ENCODE results near the gene RXFP1.

DNA sequence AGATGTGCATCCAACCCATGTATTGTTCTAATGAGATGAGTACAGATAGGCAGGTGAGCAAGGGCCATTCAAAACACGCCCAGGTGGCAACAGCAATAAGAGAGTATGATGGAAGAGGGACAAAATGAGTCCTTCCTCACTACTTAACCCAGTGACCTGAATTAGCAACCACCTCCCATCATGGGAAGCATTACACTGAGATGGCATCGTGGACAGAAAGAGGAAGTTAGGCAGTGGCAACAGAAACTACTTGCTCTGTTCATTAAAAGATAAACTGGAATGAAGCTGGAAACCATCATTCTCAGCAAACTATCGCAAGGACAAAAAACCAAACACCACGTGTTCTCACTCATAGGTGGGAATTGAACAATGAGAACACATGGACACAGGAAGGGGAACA lies 17.2 kb downstream of the RXFP1 start:
- no peak for TF ChIP-seq ZNF263 (CRISPR knock-in tag; IDR thresholded peaks at IDR 0.05; ENCODE audit: low read depth)
- TF ChIP-seq, protein P1, sequence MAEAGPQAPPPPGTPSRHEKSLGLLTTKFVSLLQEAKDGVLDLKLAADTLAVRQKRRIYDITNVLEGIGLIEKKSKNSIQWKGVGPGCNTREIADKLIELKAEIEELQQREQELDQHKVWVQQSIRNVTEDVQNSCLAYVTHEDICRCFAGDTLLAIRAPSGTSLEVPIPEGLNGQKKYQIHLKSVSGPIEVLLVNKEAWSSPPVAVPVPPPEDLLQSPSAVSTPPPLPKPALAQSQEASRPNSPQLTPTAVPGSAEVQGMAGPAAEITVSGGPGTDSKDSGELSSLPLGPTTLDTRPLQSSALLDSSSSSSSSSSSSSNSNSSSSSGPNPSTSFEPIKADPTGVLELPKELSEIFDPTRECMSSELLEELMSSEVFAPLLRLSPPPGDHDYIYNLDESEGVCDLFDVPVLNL (CRISPR knock-in tag; IDR thresholded peaks at IDR 0.05; ENCODE audit: borderline replicate concordance, low read depth) = no peak
- TF ChIP-seq, protein P2, sequence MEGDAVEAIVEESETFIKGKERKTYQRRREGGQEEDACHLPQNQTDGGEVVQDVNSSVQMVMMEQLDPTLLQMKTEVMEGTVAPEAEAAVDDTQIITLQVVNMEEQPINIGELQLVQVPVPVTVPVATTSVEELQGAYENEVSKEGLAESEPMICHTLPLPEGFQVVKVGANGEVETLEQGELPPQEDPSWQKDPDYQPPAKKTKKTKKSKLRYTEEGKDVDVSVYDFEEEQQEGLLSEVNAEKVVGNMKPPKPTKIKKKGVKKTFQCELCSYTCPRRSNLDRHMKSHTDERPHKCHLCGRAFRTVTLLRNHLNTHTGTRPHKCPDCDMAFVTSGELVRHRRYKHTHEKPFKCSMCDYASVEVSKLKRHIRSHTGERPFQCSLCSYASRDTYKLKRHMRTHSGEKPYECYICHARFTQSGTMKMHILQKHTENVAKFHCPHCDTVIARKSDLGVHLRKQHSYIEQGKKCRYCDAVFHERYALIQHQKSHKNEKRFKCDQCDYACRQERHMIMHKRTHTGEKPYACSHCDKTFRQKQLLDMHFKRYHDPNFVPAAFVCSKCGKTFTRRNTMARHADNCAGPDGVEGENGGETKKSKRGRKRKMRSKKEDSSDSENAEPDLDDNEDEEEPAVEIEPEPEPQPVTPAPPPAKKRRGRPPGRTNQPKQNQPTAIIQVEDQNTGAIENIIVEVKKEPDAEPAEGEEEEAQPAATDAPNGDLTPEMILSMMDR (IDR thresholded peaks at IDR 0.05) = no peak
- no peak for TF ChIP-seq SP1 (CRISPR knock-in tag; conservative IDR thresholded peaks at IDR 0.05)
- no peak for TF ChIP-seq ELF4 (CRISPR knock-in tag; IDR thresholded peaks at IDR 0.05; ENCODE audit: low read depth)
- no peak for TF ChIP-seq FOXJ3 (CRISPR knock-in tag; IDR thresholded peaks at IDR 0.05; ENCODE audit: borderline replicate concordance)
- TF ChIP-seq, protein P3, sequence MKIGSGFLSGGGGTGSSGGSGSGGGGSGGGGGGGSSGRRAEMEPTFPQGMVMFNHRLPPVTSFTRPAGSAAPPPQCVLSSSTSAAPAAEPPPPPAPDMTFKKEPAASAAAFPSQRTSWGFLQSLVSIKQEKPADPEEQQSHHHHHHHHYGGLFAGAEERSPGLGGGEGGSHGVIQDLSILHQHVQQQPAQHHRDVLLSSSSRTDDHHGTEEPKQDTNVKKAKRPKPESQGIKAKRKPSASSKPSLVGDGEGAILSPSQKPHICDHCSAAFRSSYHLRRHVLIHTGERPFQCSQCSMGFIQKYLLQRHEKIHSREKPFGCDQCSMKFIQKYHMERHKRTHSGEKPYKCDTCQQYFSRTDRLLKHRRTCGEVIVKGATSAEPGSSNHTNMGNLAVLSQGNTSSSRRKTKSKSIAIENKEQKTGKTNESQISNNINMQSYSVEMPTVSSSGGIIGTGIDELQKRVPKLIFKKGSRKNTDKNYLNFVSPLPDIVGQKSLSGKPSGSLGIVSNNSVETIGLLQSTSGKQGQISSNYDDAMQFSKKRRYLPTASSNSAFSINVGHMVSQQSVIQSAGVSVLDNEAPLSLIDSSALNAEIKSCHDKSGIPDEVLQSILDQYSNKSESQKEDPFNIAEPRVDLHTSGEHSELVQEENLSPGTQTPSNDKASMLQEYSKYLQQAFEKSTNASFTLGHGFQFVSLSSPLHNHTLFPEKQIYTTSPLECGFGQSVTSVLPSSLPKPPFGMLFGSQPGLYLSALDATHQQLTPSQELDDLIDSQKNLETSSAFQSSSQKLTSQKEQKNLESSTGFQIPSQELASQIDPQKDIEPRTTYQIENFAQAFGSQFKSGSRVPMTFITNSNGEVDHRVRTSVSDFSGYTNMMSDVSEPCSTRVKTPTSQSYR (CRISPR knock-in tag; IDR thresholded peaks at IDR 0.05) = no peak
- TF ChIP-seq OVOL2 (CRISPR knock-in tag; IDR thresholded peaks at IDR 0.05; ENCODE audit: borderline replicate concordance) = no peak
- TF ChIP-seq, protein P4, sequence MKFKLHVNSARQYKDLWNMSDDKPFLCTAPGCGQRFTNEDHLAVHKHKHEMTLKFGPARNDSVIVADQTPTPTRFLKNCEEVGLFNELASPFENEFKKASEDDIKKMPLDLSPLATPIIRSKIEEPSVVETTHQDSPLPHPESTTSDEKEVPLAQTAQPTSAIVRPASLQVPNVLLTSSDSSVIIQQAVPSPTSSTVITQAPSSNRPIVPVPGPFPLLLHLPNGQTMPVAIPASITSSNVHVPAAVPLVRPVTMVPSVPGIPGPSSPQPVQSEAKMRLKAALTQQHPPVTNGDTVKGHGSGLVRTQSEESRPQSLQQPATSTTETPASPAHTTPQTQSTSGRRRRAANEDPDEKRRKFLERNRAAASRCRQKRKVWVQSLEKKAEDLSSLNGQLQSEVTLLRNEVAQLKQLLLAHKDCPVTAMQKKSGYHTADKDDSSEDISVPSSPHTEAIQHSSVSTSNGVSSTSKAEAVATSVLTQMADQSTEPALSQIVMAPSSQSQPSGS (CRISPR knock-in tag; IDR thresholded peaks at IDR 0.05; ENCODE audit: borderline replicate concordance, low read depth) = no peak
- TF ChIP-seq SMAD3 (CRISPR knock-in tag; IDR thresholded peaks at IDR 0.05; ENCODE audit: borderline replicate concordance) = no peak
- TF ChIP-seq ZNF219 (CRISPR knock-in tag; IDR thresholded peaks at IDR 0.05; ENCODE audit: borderline replicate concordance) = no peak

Data from WTC11 (cell line).